Epithelial cell of proximal tubule (primary cell): ENCODE results near the gene TMEM214. TPM values are rescaled to one million over a fixed set of nuclear protein-coding genes. Genes with fewer than 3 reads are reported as not detected.

Experiments used
- DNase-seq: peaks from one replicate; pipeline ENCODE4 v3.0.0-alpha.2; 2011; ENCODE audit warnings: low read depth
- H3K4me3 ChIP-seq: 2 replicates; pipeline ENCODE4 v1.5.1; 2011; ENCODE audit warnings: low read depth, mild to moderate bottlenecking, low read length
- total RNA-seq: library from RNA; depleted of rRNA; stranded (reverse); fragments of >200 nt; gene quantifications from 2 replicates; pipeline ENCODE4 v1.2.3, GENCODE V29; 2015
- TF ChIP-seq, protein P1 (sequence below): conservative IDR thresholded peaks from 2 replicates; pipeline ENCODE4 v1.5.1; 2012; ENCODE audit warnings: low read depth, mild to moderate bottlenecking, low read length

TMEM214 gene
- total RNA-seq, 1 donor from 2014 or later: 11.2 TPM

DNA sequence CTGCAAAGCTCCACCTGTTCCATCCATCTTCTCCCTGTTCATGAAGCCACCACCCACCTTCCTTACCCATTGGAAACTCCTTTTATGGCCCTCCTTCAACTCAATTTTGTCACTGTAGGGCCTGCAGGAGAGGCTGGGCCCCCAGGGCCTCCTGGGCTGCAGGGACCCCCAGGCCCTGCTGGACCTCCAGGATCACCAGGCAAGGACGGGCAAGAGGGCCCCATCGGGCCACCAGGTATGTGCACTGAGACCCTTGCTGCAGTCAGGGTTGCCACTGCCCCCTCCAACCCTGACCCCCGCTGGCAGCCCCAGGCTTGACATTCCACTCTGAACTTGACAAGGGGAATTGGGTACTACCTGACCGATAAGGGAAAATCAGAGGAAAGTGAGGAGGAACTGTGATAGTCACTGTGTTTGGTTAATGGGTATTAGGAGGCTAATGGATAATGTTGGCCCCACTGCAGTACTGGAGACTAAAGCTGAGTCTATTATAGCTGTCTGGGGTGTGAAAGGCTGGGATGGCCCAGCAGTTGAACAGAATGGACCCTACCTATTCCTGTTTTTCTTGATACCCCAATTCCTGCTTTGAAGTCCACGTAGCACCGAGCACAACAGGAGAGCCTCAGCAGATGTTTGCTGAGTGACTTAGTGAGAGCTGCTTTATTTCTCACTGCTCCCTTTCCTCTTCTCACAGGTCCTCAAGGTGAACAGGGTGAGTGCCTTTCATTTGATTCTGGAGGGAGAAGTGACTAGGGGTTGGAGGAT, 51.7 kb downstream of the TMEM214 start:
- no peak for DNase-seq
- TF ChIP-seq, protein P1, sequence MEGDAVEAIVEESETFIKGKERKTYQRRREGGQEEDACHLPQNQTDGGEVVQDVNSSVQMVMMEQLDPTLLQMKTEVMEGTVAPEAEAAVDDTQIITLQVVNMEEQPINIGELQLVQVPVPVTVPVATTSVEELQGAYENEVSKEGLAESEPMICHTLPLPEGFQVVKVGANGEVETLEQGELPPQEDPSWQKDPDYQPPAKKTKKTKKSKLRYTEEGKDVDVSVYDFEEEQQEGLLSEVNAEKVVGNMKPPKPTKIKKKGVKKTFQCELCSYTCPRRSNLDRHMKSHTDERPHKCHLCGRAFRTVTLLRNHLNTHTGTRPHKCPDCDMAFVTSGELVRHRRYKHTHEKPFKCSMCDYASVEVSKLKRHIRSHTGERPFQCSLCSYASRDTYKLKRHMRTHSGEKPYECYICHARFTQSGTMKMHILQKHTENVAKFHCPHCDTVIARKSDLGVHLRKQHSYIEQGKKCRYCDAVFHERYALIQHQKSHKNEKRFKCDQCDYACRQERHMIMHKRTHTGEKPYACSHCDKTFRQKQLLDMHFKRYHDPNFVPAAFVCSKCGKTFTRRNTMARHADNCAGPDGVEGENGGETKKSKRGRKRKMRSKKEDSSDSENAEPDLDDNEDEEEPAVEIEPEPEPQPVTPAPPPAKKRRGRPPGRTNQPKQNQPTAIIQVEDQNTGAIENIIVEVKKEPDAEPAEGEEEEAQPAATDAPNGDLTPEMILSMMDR: no peak
- H3K4me3 ChIP-seq: no peak overlapping the region

DNA sequence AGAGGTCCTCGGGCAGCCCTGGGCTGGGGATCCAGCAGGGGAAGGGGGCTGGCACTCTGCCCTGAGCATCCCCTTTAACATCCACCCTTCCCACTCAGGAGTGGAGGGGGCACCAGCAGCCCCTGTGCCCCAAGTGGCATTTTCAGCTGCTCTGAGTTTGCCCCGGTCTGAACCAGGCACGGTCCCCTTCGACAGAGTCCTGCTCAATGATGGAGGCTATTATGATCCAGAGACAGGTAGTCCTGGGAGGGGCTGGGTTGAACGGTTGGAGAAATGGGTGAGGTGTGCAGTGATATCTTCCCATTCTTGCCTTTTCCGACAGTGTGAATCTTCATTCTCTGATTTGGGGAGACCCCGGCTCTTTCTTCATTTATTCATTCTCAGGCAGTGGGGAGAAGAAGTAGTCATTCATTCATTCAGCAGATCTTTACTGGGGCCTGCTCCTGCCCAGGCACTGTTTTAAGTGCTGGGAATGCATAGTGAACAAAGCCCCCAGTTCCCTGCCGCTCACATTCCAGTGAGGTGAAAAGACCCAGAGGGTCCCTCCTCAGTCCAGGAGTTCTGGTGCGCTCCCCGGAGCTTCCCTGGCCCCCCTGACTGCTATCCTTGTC, 52.4 kb downstream of the TMEM214 start:
- TF ChIP-seq, protein P1: no peak
- peak overlapping the region; percentile 71 for H3K4me3 ChIP-seq

DNA sequence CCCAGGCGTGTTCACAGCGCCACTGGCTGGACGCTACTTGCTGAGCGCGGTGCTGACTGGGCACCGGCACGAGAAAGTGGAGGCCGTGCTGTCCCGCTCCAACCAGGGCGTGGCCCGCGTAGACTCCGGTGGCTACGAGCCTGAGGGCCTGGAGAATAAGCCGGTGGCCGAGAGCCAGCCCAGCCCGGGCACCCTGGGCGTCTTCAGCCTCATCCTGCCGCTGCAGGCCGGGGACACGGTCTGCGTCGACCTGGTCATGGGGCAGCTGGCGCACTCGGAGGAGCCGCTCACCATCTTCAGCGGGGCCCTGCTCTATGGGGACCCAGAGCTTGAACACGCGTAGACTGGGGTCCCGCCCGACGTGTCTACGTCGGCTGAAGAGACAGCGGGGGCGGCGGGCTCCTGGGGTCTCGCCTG, 52.9 kb downstream of the TMEM214 start:
- TF ChIP-seq, protein P1: peak; percentile 50
- peak overlapping the region; percentile 71 for H3K4me3 ChIP-seq
- DNase-seq: no peak

More for the DNA sequence above, 52.4 kb downstream of the TMEM214 start:
- no peak for DNase-seq

GRCh38 chr2:27086090-27086723, 53.4 kb downstream of the TMEM214 start:
- DNase-seq: no peak
- TF ChIP-seq, protein P1: peak; percentile 57

GRCh38 chr2:27086724-27087593, 54.2 kb downstream of the TMEM214 start, which contains the start of gene KHK:
Gene KHK (plus strand): TSS chr2:27086772. CDS start chr2:27087260, 488 bp downstream.
- TF ChIP-seq, protein P1: no peak
- DNase-seq: no peak
- H3K4me3 ChIP-seq: peak within 1 kb of the TSS; percentile 71

More at GRCh38 chr2:27086090-27086723, 53.4 kb downstream of the TMEM214 start:
- H3K4me3 ChIP-seq: peak overlapping the region; percentile 71

GRCh38 chr2:27087823-27088410, 55.2 kb downstream of the TMEM214 start:
- peak overlapping the region; percentile 57 for H3K4me3 ChIP-seq
- no peak for DNase-seq
- TF ChIP-seq, protein P1: no peak
